Chondrocyte (in vitro differentiated cells): ENCODE results near the gene RMDN3. TPM values are rescaled to one million over a fixed set of nuclear protein-coding genes. Genes with fewer than 3 reads are reported as not detected.

Experiments
- DNase-seq: peaks from one replicate; pipeline ENCODE4 v3.0.0; 2021; ENCODE audit warnings: mixed read lengths, low spot score
- H3K27ac Mint-ChIP-seq: one replicate; pipeline ENCODE4 v1.8.0; 2021; ENCODE audit warnings: mild to moderate bottlenecking, moderate library complexity, mixed read lengths; ENCODE audit not compliant: unreplicated experiment
- H3K27me3 Mint-ChIP-seq: 2 replicates; pipeline ENCODE4 v1.8.0; 2021; ENCODE audit warnings: low read depth, mixed read lengths
- H3K36me3 Mint-ChIP-seq: 2 replicates; pipeline ENCODE4 v1.8.0; 2021; ENCODE audit warnings: low read depth, mixed read lengths
- H3K4me1 Mint-ChIP-seq: 2 replicates; pipeline ENCODE4 v1.8.0; 2021; ENCODE audit warnings: low read depth, mild to moderate bottlenecking, mixed read lengths
- H3K4me3 Mint-ChIP-seq: one replicate; pipeline ENCODE4 v1.8.0; 2021; ENCODE audit warnings: mild to moderate bottlenecking, moderate library complexity, mixed read lengths; ENCODE audit not compliant: unreplicated experiment
- H3K9me3 Mint-ChIP-seq: 2 replicates; pipeline ENCODE4 v1.8.0; 2021; ENCODE audit warnings: low read depth, mixed read lengths
- CTCF ChIP-seq: fragments of 200-600 bp; sonication (generic); IDR thresholded peaks from 2 replicates; pipeline ENCODE4 v1.5.0; 2021; ENCODE audit warnings: antibody characterized with exemption, mild to moderate bottlenecking, moderate library complexity
- long read RNA-seq: library from polyadenylated mRNA; stranded (forward); transcript quantifications from one replicate; pipeline ENCODE4 v2.0.0, GENCODE V29; 2021
- total RNA-seq: library from RNA; stranded (reverse); gene quantifications from 3 replicates; pipeline ENCODE4 v1.2.1, GENCODE V29; 2021

The RMDN3 gene
- 27.5 to 30.1 TPM (median 28.8 TPM) in 3 replicates for total RNA-seq
- long read RNA-seq, transcript RMDN3-202 (13 exons, 2,251 nt): major isoform, 36 of 71 reads
- long read RNA-seq, partial matches to known transcripts: 4 of 71 reads
- long read RNA-seq, other reads (novel, unspliced or antisense): 30 of 71 reads

- no peak for DNase-seq
- no peaks in the 10 kb centered on the region for H3K9me3 Mint-ChIP-seq
- H3K4me1 Mint-ChIP-seq: peaks cover 25% of the 10 kb centered on the region
- H3K27ac Mint-ChIP-seq: peak within 1 kb of the TSS; percentile 95
- peaks cover 2% of the 10 kb centered on the region for H3K36me3 Mint-ChIP-seq
- H3K4me3 Mint-ChIP-seq: peak within 1 kb of the TSS; percentile 91
- H3K27me3 Mint-ChIP-seq: no peaks in the 10 kb centered on the region
- TF ChIP-seq CTCF: no peak
Observed at GRCh38 chr15:40754883-40755811, at the start of gene RMDN3. Gene RMDN3, minus strand, starts transcription at chr15:40755254. Its CDS starts 471 bp downstream, at chr15:40754783.

GRCh38 chr15:40803688-40804087, 48.6 kb upstream of the RMDN3 start:
- no peak for DNase-seq
- TF ChIP-seq CTCF: no peak
- H3K4me3 Mint-ChIP-seq: no peak overlapping the region
- peaks cover 5% of the 10 kb centered on the region for H3K36me3 Mint-ChIP-seq
- H3K4me1 Mint-ChIP-seq: peaks cover 16% of the 10 kb centered on the region
- no peaks in the 10 kb centered on the region for H3K27me3 Mint-ChIP-seq
- no peaks in the 10 kb centered on the region for H3K9me3 Mint-ChIP-seq
- H3K27ac Mint-ChIP-seq: no peak overlapping the region

GRCh38 chr15:40803076-40803475, 48.0 kb upstream of the RMDN3 start:
- Mint-ChIP-seq H3K4me3 (no peak overlapping the region), H3K27me3 (no peaks in the 10 kb centered on the region), H3K9me3 (no peaks in the 10 kb centered on the region), H3K4me1 (peaks cover 11% of the 10 kb centered on the region), H3K27ac (no peak overlapping the region), H3K36me3 (peaks cover 9% of the 10 kb centered on the region)
- TF ChIP-seq CTCF: no peak
- no peak for DNase-seq

GRCh38 chr15:40799523-40799922, 44.5 kb upstream of the RMDN3 start:
- no peak for DNase-seq
- Mint-ChIP-seq H3K9me3 (no peaks in the 10 kb centered on the region), H3K27ac (no peak overlapping the region), H3K36me3 (peaks cover 9% of the 10 kb centered on the region), H3K27me3 (no peaks in the 10 kb centered on the region), H3K4me1 (peaks cover 5% of the 10 kb centered on the region), H3K4me3 (no peak overlapping the region)
- no peak for TF ChIP-seq CTCF

GRCh38 chr15:40796512-40796911, 41.5 kb upstream of the RMDN3 start:
- no peak overlapping the region for H3K4me3 Mint-ChIP-seq
- H3K27ac Mint-ChIP-seq: no peak overlapping the region
- H3K9me3 Mint-ChIP-seq: no peaks in the 10 kb centered on the region
- TF ChIP-seq CTCF: no peak
- no peaks in the 10 kb centered on the region for H3K27me3 Mint-ChIP-seq
- DNase-seq: no peak
- peaks cover 9% of the 10 kb centered on the region for H3K36me3 Mint-ChIP-seq
- peaks cover 15% of the 10 kb centered on the region for H3K4me1 Mint-ChIP-seq
